HFFc6 (cell line): ENCODE results near the gene PHACTR1. TPM values are rescaled to one million over a fixed set of nuclear protein-coding genes. Genes with fewer than 3 reads are reported as not detected.

Experiments
- DNase-seq: peaks from one replicate; pipeline ENCODE4 v3.0.0-alpha.2; 2018
- H3K27ac Mint-ChIP-seq: 2 replicates; pipeline ENCODE4 v1.8.0; 2020; ENCODE audit warnings: mild to moderate bottlenecking, mixed read lengths
- H3K27me3 Mint-ChIP-seq: 2 replicates; pipeline ENCODE4 v1.8.0; 2021; ENCODE audit warnings: mild to moderate bottlenecking, moderate library complexity, mixed read lengths; ENCODE audit not compliant: insufficient read depth
- H3K36me3 Mint-ChIP-seq: 2 replicates; pipeline ENCODE4 v1.8.0; 2021; ENCODE audit warnings: low read depth, mixed read lengths
- H3K4me1 Mint-ChIP-seq: 2 replicates; pipeline ENCODE4 v1.8.0; 2020; ENCODE audit warnings: low read depth, mixed read lengths
- H3K4me3 Mint-ChIP-seq: 2 replicates; pipeline ENCODE4 v1.8.0; 2020; ENCODE audit warnings: mild to moderate bottlenecking, moderate library complexity, mixed read lengths
- H3K9me3 Mint-ChIP-seq: 2 replicates; pipeline ENCODE4 v1.8.0; 2020; ENCODE audit warnings: mild to moderate bottlenecking, mixed read lengths
- CTCF ChIP-seq: fragments of 200-600 bp; sonication (generic); IDR thresholded peaks from 2 replicates; pipeline ENCODE4 v1.5.0; 2021; ENCODE audit warnings: antibody characterized with exemption, mild to moderate bottlenecking
- total RNA-seq, 6 experiments: library from RNA; stranded (reverse); fragmentation: NEBNext Ultra II Directional; extraction: Animal tissue kit (Norgen Biotek cat#: 25700); gene quantifications; 2 replicates in 1 of 6; 3 replicates in 5 of 6; pipeline ENCODE4 v1.2.3, GENCODE V29; 2021

Gene PHACTR1
- total RNA-seq, 6 experiments from 2014 or later = 2.5 to 4.7 (median 3.9) TPM

GRCh38 chr6:13331516-13332348 is 615.2 kb downstream of the PHACTR1 start:
- Mint-ChIP-seq H3K4me1 (peaks cover 32% of the 10 kb centered on the region), H3K4me3 (no peak overlapping the region), H3K27me3 (peaks cover 1% of the 10 kb centered on the region; the same call in 1 of the 2 replicates), H3K27ac (no peak overlapping the region), H3K9me3 (no peaks in the 10 kb centered on the region), H3K36me3 (no peaks in the 10 kb centered on the region)
- DNase-seq = peak; percentile 28
- TF ChIP-seq CTCF = peak; percentile 89

- H3K9me3 Mint-ChIP-seq = no peaks in the 10 kb centered on the region
- peaks cover 1% of the 10 kb centered on the region; the same call in 1 of the 2 replicates for H3K27me3 Mint-ChIP-seq
- TF ChIP-seq CTCF = no peak
- H3K27ac Mint-ChIP-seq = no peak overlapping the region
- H3K4me1 Mint-ChIP-seq = peaks cover 28% of the 10 kb centered on the region
- no peak for DNase-seq
- no peak overlapping the region for H3K4me3 Mint-ChIP-seq
- no peaks in the 10 kb centered on the region for H3K36me3 Mint-ChIP-seq
Measured at GRCh38 chr6:13332349-13332706, 615.8 kb downstream of the PHACTR1 start.

GRCh38 chr6:13334953-13335352 is 618.4 kb downstream of the PHACTR1 start:
- no peak overlapping the region for H3K27ac Mint-ChIP-seq
- H3K27me3 Mint-ChIP-seq = peaks cover 5% of the 10 kb centered on the region; the same call in 1 of the 2 replicates
- no peaks in the 10 kb centered on the region for H3K9me3 Mint-ChIP-seq
- H3K36me3 Mint-ChIP-seq = no peaks in the 10 kb centered on the region
- H3K4me1 Mint-ChIP-seq = peaks cover 17% of the 10 kb centered on the region
- no peak for DNase-seq
- TF ChIP-seq CTCF = no peak
- no peak overlapping the region for H3K4me3 Mint-ChIP-seq

GRCh38 chr6:13336553-13336952 is 620.0 kb downstream of the PHACTR1 start:
- H3K36me3 Mint-ChIP-seq = no peaks in the 10 kb centered on the region
- peaks cover 7% of the 10 kb centered on the region for H3K27me3 Mint-ChIP-seq
- H3K27ac Mint-ChIP-seq = peak overlapping the region; percentile 25; the same call in 1 of the 2 replicates
- no peaks in the 10 kb centered on the region for H3K9me3 Mint-ChIP-seq
- TF ChIP-seq CTCF = peak; percentile 96
- no peak overlapping the region; the same call in 1 of the 2 replicates for H3K4me3 Mint-ChIP-seq
- peak; percentile 73 for DNase-seq
- H3K4me1 Mint-ChIP-seq = peaks cover 15% of the 10 kb centered on the region

GRCh38 chr6:13338038-13338437 is 621.5 kb downstream of the PHACTR1 start:
- no peak for DNase-seq
- Mint-ChIP-seq H3K4me1 (peaks cover 12% of the 10 kb centered on the region), H3K27me3 (peaks cover 11% of the 10 kb centered on the region), H3K27ac (no peak overlapping the region), H3K36me3 (peaks cover 6% of the 10 kb centered on the region), H3K4me3 (no peak overlapping the region), H3K9me3 (peaks cover 8% of the 10 kb centered on the region; the same call in 1 of the 2 replicates)
- no peak for TF ChIP-seq CTCF
